HG03439 (cell line): ENCODE results near the gene UBE2M.
"Not testable (repeated sequence)": the region's sequence is repeated elsewhere in the genome, so short reads cannot be mapped to it uniquely, and the experiment has no call there.

Source experiments
- ATAC-seq: cut with Tn5 transposase; IDR thresholded peaks from one replicate; pipeline ENCODE4 v1.9.1; 2021; ENCODE audit warnings: mild to moderate bottlenecking, moderate library complexity; ENCODE audit not compliant: unreplicated experiment

Gene UBE2M

GRCh38 chr19:58513694-58514563, 44.5 kb downstream of the UBE2M start:
- ATAC-seq = peak; percentile 67

- ATAC-seq = no peak
These were observed 45.2 kb downstream of the UBE2M start for GRCh38 chr19:58513213-58513693.

- no peak for ATAC-seq
These were observed 46.8 kb downstream of the UBE2M start, which contains the start of gene SLC27A5 for GRCh38 chr19:58511353-58512208. Gene SLC27A5 (minus strand): TSS chr19:58511992. CDS start chr19:58511955, 37 bp downstream.

- no peak for ATAC-seq
These were observed 48.1 kb downstream of the UBE2M start for GRCh38 chr19:58510084-58510862.

GRCh38 chr19:58509731-58510083, 48.7 kb downstream of the UBE2M start:
- no peak for ATAC-seq

GRCh38 chr19:58507602-58508223, 50.7 kb downstream of the UBE2M start:
- not testable (repeated sequence) for ATAC-seq
